Measurements from ENCODE around the gene CNTNAP4. TPM values are rescaled to one million over a fixed set of nuclear protein-coding genes. Genes with fewer than 3 reads are reported as not detected.

CNTNAP4 gene
- total RNA-seq, 1 donor from 2014 or later: 0.10 TPM

DNA sequence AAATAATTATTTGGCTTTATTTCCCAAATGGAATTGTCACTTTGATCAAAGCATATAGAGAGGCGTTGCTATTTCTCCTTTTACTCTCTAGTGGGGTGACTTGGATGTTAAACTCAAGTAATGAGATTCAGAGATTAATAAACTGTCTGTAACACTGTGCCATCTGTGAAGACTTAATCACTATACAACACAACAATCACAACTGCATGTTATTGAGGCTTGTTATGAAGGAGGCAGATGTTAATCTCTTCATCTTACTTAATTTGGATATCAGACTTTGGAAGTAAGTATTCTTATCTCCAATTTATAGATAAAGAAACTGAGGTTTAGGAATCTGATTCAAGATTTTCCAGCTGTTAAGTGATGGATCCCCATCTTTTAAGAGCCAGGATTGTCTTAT, 132.5 kb downstream of the CNTNAP4 start:
- TF ChIP-seq, protein P1, sequence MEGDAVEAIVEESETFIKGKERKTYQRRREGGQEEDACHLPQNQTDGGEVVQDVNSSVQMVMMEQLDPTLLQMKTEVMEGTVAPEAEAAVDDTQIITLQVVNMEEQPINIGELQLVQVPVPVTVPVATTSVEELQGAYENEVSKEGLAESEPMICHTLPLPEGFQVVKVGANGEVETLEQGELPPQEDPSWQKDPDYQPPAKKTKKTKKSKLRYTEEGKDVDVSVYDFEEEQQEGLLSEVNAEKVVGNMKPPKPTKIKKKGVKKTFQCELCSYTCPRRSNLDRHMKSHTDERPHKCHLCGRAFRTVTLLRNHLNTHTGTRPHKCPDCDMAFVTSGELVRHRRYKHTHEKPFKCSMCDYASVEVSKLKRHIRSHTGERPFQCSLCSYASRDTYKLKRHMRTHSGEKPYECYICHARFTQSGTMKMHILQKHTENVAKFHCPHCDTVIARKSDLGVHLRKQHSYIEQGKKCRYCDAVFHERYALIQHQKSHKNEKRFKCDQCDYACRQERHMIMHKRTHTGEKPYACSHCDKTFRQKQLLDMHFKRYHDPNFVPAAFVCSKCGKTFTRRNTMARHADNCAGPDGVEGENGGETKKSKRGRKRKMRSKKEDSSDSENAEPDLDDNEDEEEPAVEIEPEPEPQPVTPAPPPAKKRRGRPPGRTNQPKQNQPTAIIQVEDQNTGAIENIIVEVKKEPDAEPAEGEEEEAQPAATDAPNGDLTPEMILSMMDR (IDR thresholded peaks at IDR 0.05; ENCODE audit: unreplicated experiment): no peak
- Mint-ChIP-seq H3K36me3 (ENCODE audit: low read depth, unreplicated experiment) (no peaks in the 10 kb centered on the region), H3K4me1 (ENCODE audit: unreplicated experiment) (no peaks in the 10 kb centered on the region), H3K9me3 (ENCODE audit: unreplicated experiment) (peaks cover 7% of the 10 kb centered on the region), H3K4me3 (ENCODE audit: unreplicated experiment) (no peak overlapping the region), H3K27me3 (ENCODE audit: unreplicated experiment) (no peaks in the 10 kb centered on the region), H3K27ac (ENCODE audit: unreplicated experiment) (no peak overlapping the region)
- no peak for DNase-seq (ENCODE audit: low spot score)

DNA sequence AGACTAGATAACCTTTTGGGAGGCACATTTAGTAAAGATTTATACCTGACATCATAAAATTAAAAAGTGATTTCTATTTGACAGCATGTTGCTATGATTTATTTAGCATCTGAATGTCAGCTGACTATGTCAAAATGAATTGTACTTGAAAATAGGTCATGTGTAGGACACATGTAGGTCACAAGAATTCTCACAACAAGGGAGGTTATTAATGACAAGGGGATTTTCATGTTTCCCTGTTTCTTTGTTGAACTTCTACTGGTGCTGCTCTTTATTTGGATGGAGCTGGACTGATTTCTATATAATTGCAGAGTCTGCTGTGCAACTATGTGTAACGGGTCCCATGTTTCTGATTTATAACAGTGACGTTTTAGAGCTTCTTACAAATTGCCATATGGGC, 144.4 kb downstream of the CNTNAP4 start:
- TF ChIP-seq, protein P1 (IDR thresholded peaks at IDR 0.05; ENCODE audit: unreplicated experiment): no peak
- Mint-ChIP-seq H3K27ac (ENCODE audit: unreplicated experiment) (no peak overlapping the region), H3K4me1 (ENCODE audit: unreplicated experiment) (no peaks in the 10 kb centered on the region), H3K36me3 (ENCODE audit: low read depth, unreplicated experiment) (no peaks in the 10 kb centered on the region), H3K4me3 (ENCODE audit: unreplicated experiment) (no peak overlapping the region), H3K9me3 (ENCODE audit: unreplicated experiment) (peaks cover 5% of the 10 kb centered on the region), H3K27me3 (ENCODE audit: unreplicated experiment) (peaks cover 3% of the 10 kb centered on the region)
- no peak for DNase-seq (ENCODE audit: low spot score)

DNA sequence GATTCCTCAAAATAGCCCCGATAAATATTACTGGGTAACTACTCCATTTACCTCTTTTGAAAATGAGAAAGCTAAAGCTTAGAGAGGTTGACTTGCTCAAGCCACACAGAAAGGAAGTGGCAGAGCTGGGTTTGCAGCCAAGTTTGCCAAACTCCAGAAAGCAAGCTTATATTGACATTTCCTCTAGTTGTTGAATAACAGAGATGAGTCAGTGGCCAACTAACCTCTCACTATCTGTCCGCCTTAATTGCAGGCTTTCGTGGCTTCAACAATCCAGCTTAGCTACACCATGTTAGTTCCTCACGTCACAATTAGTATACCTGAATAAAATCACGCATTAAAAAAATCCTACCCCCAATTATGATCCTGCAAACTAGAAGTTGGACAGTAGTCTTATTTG, 151.7 kb downstream of the CNTNAP4 start:
- H3K27me3 Mint-ChIP-seq (ENCODE audit: unreplicated experiment): peaks cover 7% of the 10 kb centered on the region
- no peak for DNase-seq (ENCODE audit: low spot score)
- no peak overlapping the region for H3K4me3 Mint-ChIP-seq (ENCODE audit: unreplicated experiment)
- no peaks in the 10 kb centered on the region for H3K4me1 Mint-ChIP-seq (ENCODE audit: unreplicated experiment)
- TF ChIP-seq, protein P1 (IDR thresholded peaks at IDR 0.05; ENCODE audit: unreplicated experiment): no peak
- H3K36me3 Mint-ChIP-seq (ENCODE audit: low read depth, unreplicated experiment): no peaks in the 10 kb centered on the region
- no peak overlapping the region for H3K27ac Mint-ChIP-seq (ENCODE audit: unreplicated experiment)
- H3K9me3 Mint-ChIP-seq (ENCODE audit: unreplicated experiment): peaks cover 14% of the 10 kb centered on the region

DNA sequence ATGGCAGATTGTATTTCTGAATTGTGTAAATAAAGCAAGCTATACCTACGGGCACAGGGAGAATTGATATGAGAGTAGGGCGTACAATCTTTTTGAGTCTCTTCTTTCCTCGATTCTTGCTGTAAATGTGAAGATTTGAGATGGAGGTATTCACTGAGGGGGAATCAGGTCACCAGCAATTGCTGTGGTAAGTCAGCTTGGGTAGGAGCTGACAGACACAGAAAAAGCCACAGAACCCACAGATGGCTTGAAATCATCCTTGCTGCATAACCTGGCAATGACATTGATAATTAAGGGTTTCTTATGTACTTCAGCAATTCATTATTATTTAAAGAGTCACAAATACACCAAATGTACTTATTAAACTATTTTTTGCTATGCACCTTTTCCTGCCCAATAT, 164.2 kb downstream of the CNTNAP4 start:
- H3K36me3 Mint-ChIP-seq (ENCODE audit: low read depth, unreplicated experiment): no peaks in the 10 kb centered on the region
- TF ChIP-seq, protein P1 (IDR thresholded peaks at IDR 0.05; ENCODE audit: unreplicated experiment): no peak
- H3K27me3 Mint-ChIP-seq (ENCODE audit: unreplicated experiment): peaks cover 2% of the 10 kb centered on the region
- no peaks in the 10 kb centered on the region for H3K4me1 Mint-ChIP-seq (ENCODE audit: unreplicated experiment)
- no peak overlapping the region for H3K4me3 Mint-ChIP-seq (ENCODE audit: unreplicated experiment)
- no peak for DNase-seq (ENCODE audit: low spot score)
- peaks cover 8% of the 10 kb centered on the region for H3K9me3 Mint-ChIP-seq (ENCODE audit: unreplicated experiment)
- H3K27ac Mint-ChIP-seq (ENCODE audit: unreplicated experiment): no peak overlapping the region

DNA sequence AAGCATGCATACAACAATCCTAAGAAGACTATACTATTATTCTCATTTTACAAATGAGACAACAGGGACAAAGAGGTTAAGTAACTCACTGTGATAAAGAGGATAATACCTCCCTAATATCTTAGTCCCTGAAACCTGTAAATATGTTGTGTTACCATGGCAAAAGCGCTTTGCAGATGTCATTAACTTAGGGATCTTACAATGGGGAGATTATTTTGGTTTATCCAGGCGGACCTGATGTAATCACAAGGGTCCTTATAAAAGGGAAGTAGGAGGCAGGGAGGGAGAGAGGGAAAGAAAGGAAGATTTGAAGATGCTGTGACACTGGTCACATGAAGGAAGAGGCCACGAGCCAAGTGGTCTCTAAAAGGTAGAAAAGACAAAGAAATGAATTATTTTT, 164.7 kb downstream of the CNTNAP4 start:
- peaks cover 2% of the 10 kb centered on the region for H3K27me3 Mint-ChIP-seq (ENCODE audit: unreplicated experiment)
- no peak overlapping the region for H3K27ac Mint-ChIP-seq (ENCODE audit: unreplicated experiment)
- no peak overlapping the region for H3K4me3 Mint-ChIP-seq (ENCODE audit: unreplicated experiment)
- H3K9me3 Mint-ChIP-seq (ENCODE audit: unreplicated experiment): peaks cover 8% of the 10 kb centered on the region
- no peaks in the 10 kb centered on the region for H3K4me1 Mint-ChIP-seq (ENCODE audit: unreplicated experiment)
- TF ChIP-seq, protein P1 (IDR thresholded peaks at IDR 0.05; ENCODE audit: unreplicated experiment): no peak
- DNase-seq (ENCODE audit: low spot score): no peak
- H3K36me3 Mint-ChIP-seq (ENCODE audit: low read depth, unreplicated experiment): no peaks in the 10 kb centered on the region
